Ovary (tissue), 9 donors: ENCODE data around the gene RGS10. TPM values are rescaled to one million over a fixed set of nuclear protein-coding genes. Genes with fewer than 3 reads are reported as not detected.
A peak's percentile ranks its signal among the peaks of the same experiment; 100 is the strongest.

Experiments
- DNase-seq, 5 donors: peaks; one replicate each; pipeline ENCODE4 v3.0.0-alpha.2; 2019 to 2020
- H3K27ac ChIP-seq, 2 donors: fragments of 200-600 bp; one replicate each; pipeline versions ENCODE4 v1.5.1 to v1.8.0; 2019 to 2022
- H3K27me3 ChIP-seq: fragments of 200-600 bp; one replicate; pipeline ENCODE4 v1.8.0; 2022
- H3K36me3 ChIP-seq: fragments of 200-600 bp; sonication (generic); one replicate; pipeline ENCODE4 v1.5.1; 2019
- H3K4me1 ChIP-seq: one replicate; pipeline ENCODE4 v1.8.1; 2013; ENCODE audit warnings: mild to moderate bottlenecking, moderate library complexity; ENCODE audit not compliant: insufficient read depth
- H3K4me3 ChIP-seq: fragments of 200-600 bp; sonication (generic); one replicate; pipeline ENCODE4 v1.5.1; 2017
- H3K9me3 ChIP-seq, 2 donors: fragments of 200-600 bp in 1 of 2; sonication (generic) in 1 of 2; one replicate each; pipeline versions ENCODE4 v1.5.1 to v1.8.1; 2013 to 2019; ENCODE audit warnings: mild to moderate bottlenecking in 1 of 2, moderate library complexity in 1 of 2
- EP300 ChIP-seq: sonication (generic); formaldehyde crosslinking; IDR thresholded peaks from one replicate; pipeline ENCODE4 v1.6.1; 2017; ENCODE audit warnings: antibody characterized with exemption
- POLR2A ChIP-seq: fragments of 450-650 bp; IDR thresholded peaks from one replicate; pipeline ENCODE4 v1.6.1; 2017; ENCODE audit warnings: antibody characterized with exemption, mild to moderate bottlenecking, moderate library complexity
- WGBS, 3 donors: extraction: QIAGEN DNeasy Blood & Tissue Kit in 1 of 3; methylation state at CpG; one replicate each; pipeline versions ENCODE4 v1.1.5 to v1.1.7; 2013 to 2017; 5-methylcytosine and 5-hydroxymethylcytosine counted together
- intact Hi-C, 4 donors: fragments of 100-400 bp; cut with DNase I; formaldehyde crosslinking; loops; one replicate each; pipeline versions ENCODE4 v1.11.0 to v1.15.1; 2022 to 2023
- polyA plus RNA-seq, 2 donors: library from polyadenylated mRNA; stranded (reverse); fragments of 200-250 nt in 1 of 2; fragments of 350-450 nt in 1 of 2; fragmentation: Illumina TruSeq in 1 of 2; extraction: RNeasy Lipid Tissue Mini Kit (QIAGEN cat#74804) in 1 of 2; gene quantifications; one replicate each; pipeline ENCODE4 v1.2.3, GENCODE V29; 2013 to 2014
- total RNA-seq, 7 donors: library from RNA; depleted of rRNA in 2 of 7; stranded (reverse); fragments of >200 nt in 2 of 7; fragmentation: NEBNext Ultra II Directional in 3 of 7; extraction: Animal tissue kit (Norgen Biotek cat#: 25700) in 3 of 7; gene quantifications; one replicate each; pipeline versions ENCODE4 v1.1.0 to v1.2.4, GENCODE V29; 2016 to 2023
- TF ChIP-seq, protein P1 (sequence below), 3 donors: fragments of 450-650 bp in 2 of 3; fragments of 200-600 bp in 1 of 3; IDR thresholded peaks; one replicate each; pipeline versions ENCODE4 v1.5.1 to v1.8.0; 2016 to 2022; ENCODE audit warnings: antibody characterized with exemption in 3 of 3, mild to moderate bottlenecking in 1 of 3
- donor health status: DM: no; HTN: no; CAD: no; lungs with moderate emphysema.
- donor health status: DM: no; HTN: no; CAD: no.
- donor health status: Bipolar disorder and iron deficiency.
- donor health status: DM: yes; HTN: yes; CAD: no.
- donor health status: DM: no; HTN: no; CAD: no.
- donor health status: DM: yes; HTN: yes; CAD: no.

RGS10 gene
- total and polyA plus RNA-seq, 9 donors = 7.6 to 63.3 (median 20.4) TPM

DNA sequence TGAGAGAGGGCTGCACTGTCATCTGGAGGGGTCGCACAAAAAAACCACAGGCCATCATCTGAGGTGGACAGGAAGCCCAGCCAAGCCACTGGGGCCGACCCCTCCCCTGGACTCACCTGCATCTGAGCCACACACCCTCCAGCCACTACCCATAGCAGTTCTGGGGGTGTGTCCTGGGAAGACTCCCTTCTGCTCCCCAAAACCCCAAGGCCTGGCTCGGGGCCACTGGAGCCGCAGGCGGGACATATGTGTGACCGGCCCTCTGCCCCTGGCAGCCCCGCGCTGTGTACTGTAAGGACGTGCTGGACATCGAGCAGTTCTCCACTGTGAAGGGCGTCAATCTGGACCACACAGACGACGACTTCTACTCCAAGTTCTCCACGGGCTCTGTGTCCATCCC, 90.1 kb downstream of the RGS10 start:
- intact Hi-C loops = no loop called here
- Histone ChIP-seq H3K27ac (no peak overlapping the region), H3K9me3 (no peaks in the 10 kb centered on the region), H3K4me3 (no peak overlapping the region), H3K4me1 (peaks cover 12% of the 10 kb centered on the region), H3K36me3 (no peaks in the 10 kb centered on the region), H3K27me3 (no peaks in the 10 kb centered on the region)
- TF ChIP-seq POLR2A (no peak), EP300 (no peak)
- TF ChIP-seq, protein P1, sequence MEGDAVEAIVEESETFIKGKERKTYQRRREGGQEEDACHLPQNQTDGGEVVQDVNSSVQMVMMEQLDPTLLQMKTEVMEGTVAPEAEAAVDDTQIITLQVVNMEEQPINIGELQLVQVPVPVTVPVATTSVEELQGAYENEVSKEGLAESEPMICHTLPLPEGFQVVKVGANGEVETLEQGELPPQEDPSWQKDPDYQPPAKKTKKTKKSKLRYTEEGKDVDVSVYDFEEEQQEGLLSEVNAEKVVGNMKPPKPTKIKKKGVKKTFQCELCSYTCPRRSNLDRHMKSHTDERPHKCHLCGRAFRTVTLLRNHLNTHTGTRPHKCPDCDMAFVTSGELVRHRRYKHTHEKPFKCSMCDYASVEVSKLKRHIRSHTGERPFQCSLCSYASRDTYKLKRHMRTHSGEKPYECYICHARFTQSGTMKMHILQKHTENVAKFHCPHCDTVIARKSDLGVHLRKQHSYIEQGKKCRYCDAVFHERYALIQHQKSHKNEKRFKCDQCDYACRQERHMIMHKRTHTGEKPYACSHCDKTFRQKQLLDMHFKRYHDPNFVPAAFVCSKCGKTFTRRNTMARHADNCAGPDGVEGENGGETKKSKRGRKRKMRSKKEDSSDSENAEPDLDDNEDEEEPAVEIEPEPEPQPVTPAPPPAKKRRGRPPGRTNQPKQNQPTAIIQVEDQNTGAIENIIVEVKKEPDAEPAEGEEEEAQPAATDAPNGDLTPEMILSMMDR (IDR thresholded peaks at IDR 0.05) = no peak
- peak in 1 of 5 donors; percentile 23 for DNase-seq
- 91 to 95% (median 93%) methylated on average over 13 to 14 of the region's 14 CpGs for whole genome bisulfite sequencing, 3 donors

DNA sequence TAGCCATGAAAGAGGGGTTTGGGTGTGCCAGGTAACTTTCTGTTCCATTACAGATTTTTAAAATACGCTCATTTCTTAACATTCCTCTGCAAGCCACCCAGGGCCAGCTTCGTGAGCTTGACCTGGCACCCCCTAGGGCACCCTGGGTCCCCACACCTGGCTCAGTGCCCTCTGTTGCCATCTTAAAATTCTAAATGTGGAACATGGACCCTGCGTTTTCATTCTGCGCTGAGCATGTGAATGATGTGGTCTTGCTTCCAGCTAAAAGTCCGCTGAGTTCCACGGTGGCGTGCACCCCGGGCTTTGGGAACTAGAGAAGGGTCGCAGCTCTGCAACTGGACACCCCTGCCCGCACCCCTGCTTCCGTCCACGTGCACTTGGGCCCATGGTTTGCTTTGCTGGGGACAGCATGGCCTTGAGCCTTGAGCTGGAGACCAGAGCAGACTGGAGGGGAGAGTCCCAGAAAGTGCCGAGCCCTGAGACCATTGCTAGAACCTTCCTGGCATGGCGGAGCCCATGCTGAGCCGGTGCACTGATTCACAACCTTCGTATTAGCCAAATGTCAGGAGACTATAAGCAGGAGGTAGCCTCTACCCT, 91.1 kb downstream of the RGS10 start:
- no peaks in the 10 kb centered on the region for H3K27me3 ChIP-seq
- no peaks in the 10 kb centered on the region for H3K9me3 ChIP-seq
- DNase-seq = no peak
- TF ChIP-seq, protein P1 (IDR thresholded peaks at IDR 0.05) = no peak
- TF ChIP-seq POLR2A (no peak), EP300 (no peak)
- WGBS, 3 donors = 93 to 96% (median 93%) methylated on average over 16 of the region's 16 CpGs
- H3K27ac ChIP-seq = no peak overlapping the region
- H3K36me3 ChIP-seq = no peaks in the 10 kb centered on the region
- H3K4me3 ChIP-seq = no peak overlapping the region
- H3K4me1 ChIP-seq = peaks cover 12% of the 10 kb centered on the region
- intact Hi-C loops = no loop called here

DNA sequence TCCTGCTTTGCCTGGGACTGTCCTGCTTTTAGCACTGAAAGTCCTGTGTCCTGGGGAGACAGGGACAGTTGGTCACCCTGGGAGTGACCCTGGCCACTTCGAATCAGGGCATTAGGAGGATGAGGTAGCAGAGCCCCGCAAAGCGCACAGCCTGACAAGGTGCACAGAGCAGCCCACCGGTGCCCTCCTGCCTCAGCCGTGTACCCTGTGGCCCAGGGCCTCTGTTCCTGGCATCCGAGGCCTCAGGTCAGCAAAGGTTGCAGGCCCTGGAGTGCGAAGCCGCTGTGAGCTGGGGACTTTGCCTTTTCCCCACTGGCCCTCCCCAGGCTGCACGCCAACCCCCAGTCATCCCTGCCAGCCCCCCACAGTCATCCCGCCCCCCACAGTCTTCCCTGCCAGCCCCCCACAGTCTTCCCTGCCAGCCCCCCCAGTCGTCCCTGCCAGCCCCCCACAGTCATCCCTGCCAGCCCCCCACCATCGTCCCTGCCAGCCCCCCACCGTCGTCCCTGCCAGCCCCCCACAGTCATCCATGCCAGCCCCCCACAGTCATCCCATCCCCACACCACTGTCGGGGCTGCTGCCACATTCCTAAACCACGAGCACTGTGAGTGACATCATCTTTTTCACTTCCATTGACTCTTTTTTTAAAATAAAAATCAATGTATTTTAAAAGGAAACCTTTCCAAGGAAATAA, 91.8 kb downstream of the RGS10 start:
- intact Hi-C loops = no loop called here
- no peak overlapping the region for H3K27ac ChIP-seq
- no peaks in the 10 kb centered on the region for H3K36me3 ChIP-seq

More for the DNA sequence above, 91.8 kb downstream of the RGS10 start:
- 73 to 88% (median 82%) methylated on average over 14 to 16 of the region's 16 CpGs for WGBS, 3 donors
- DNase-seq = no peak
- H3K9me3 ChIP-seq = no peaks in the 10 kb centered on the region
- TF ChIP-seq POLR2A = no peak
- TF ChIP-seq EP300 = no peak
- TF ChIP-seq, protein P1 (IDR thresholded peaks at IDR 0.05) = no peak
- H3K27me3 ChIP-seq = no peaks in the 10 kb centered on the region
- H3K4me3 ChIP-seq = no peak overlapping the region
- H3K4me1 ChIP-seq = peaks cover 12% of the 10 kb centered on the region

Other genes with a start within 250 kb of the RGS10 start
- gene TIAL1, start 54.2 kb upstream of the RGS10 start, total RNA-seq = 100 to 1,000 TPM in 4 of 7 donors, 10 to 100 TPM in 3; 58.9 to 113 (median 110) TPM
- 10 to 100 TPM; 48.2 to 99.5 TPM for gene TIAL1, start 54.2 kb upstream of the RGS10 start, polyA plus RNA-seq
- 10 to 100 TPM; 13.7 to 33.5 (median 29.6) TPM for gene BAG3, start 108.7 kb upstream of the RGS10 start, total RNA-seq
- gene BAG3, start 108.7 kb upstream of the RGS10 start, polyA plus RNA-seq = 10 to 100 TPM; 14.4 to 26.9 TPM
- 10 to 100 TPM in 6 of 7 donors, 1 to 10 TPM in 1; 8.5 to 18.8 (median 14.4) TPM for gene INPP5F, start 183.3 kb upstream of the RGS10 start, total RNA-seq
- 10 to 100 TPM in 1 of 2 donors, 1 to 10 TPM in 1; 8.1 to 13.8 TPM for gene INPP5F, start 183.3 kb upstream of the RGS10 start, polyA plus RNA-seq